ENCODE results near the gene PEMT.

DNA sequence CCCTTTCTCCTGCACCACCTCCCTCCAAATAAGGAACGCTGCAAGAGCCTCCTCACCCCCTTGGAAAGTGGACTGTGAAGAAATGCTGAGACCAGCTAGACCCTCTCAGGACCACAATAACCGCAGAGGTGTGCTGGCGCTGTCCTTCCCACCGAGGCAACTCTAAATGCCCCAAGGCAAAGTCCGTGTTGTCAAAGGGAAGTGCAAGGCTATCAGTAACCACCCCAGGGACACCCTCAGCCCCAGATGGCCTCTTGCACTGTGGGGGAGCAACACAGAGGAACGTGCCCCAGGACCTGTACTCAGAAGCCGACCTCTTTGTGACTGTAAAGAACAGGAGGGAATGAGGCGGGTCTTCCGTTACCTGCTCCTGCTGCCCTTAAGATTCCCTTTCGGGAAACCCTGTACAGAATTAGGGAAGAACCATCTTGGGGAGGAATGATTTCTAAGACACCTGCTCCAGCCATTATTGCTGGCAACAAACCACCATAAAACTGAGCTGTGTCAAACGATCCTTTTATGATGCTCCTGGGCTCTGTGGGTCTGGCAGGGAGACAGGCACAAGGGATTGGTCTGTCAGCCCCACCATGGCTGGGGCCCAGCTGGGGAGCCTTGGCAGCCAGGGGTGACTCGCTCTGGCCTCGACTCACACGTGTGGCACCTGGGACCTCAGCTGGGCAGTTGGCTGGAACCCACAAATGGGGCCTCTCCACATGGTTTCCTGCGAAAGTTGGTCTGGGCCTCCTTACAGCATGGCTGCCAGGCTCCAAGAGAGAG is 129.3 kb downstream of the PEMT start:
- TF ChIP-seq GATA3 (IDR thresholded peaks at IDR 0.05; ENCODE audit: low read depth, low read length) = no peak
- no peak for TF ChIP-seq GATA2 (IDR thresholded peaks at IDR 0.05; ENCODE audit: low read depth, low read length)
